GM13977 (cell line): ENCODE measurements around the gene FSTL3.
"Not testable (repeated sequence)": the region's sequence is repeated elsewhere in the genome, so short reads cannot be mapped to it uniquely, and the experiment has no call there.

Experiments
- DNase-seq: peaks from one replicate; pipeline ENCODE4 v3.0.0; 2012; ENCODE audit warnings: low spot score
- CTCF ChIP-seq: IDR thresholded peaks from 2 replicates; pipeline ENCODE4 v1.5.1; 2012; ENCODE audit warnings: mild to moderate bottlenecking, control low read depth; ENCODE audit not compliant: insufficient read depth; ENCODE audit errors: extremely low read depth, missing control alignments
- in situ Hi-C: fragments of 300-500 bp; cut with MboI; formaldehyde crosslinking; loops from one replicate; pipeline ENCODE4 v1.12.0; 2022; ENCODE audit warnings: low sequenced_read_pairs, low pct_unique_long_range_greater_than_20kb, mixed read lengths, inconsistent platforms; ENCODE audit not compliant: unreplicated experiment

FSTL3 gene

GRCh38 chr19:676339-677105 lies at the start of gene FSTL3:
Gene FSTL3, plus strand, starts transcription at chr19:676392. Its CDS starts 32 bp downstream, at chr19:676424.
- no peak for DNase-seq
- no peak for TF ChIP-seq CTCF
- in situ Hi-C loops, result no loop called here

GRCh38 chr19:626566-626965 lies 49.6 kb upstream of the FSTL3 start:
- DNase-seq, in situ Hi-C loops: not testable (repeated sequence)

- TF ChIP-seq CTCF, result peak; percentile 45
- no peak for DNase-seq
- in situ Hi-C loops, result no loop called here
Measured at GRCh38 chr19:628168-628567, 48.0 kb upstream of the FSTL3 start.

GRCh38 chr19:629515-629914 lies 46.7 kb upstream of the FSTL3 start:
- in situ Hi-C loops, DNase-seq: not testable (repeated sequence)

GRCh38 chr19:629961-630714 lies 46.1 kb upstream of the FSTL3 start:
- no peak for TF ChIP-seq CTCF
- DNase-seq, result no peak
- in situ Hi-C loops, result no loop called here

GRCh38 chr19:632579-633067 lies 43.6 kb upstream of the FSTL3 start:
- in situ Hi-C loops, result no loop called here
- peak; percentile 85 for DNase-seq
- TF ChIP-seq CTCF, result no peak

GRCh38 chr19:633068-633785 lies 43.0 kb upstream of the FSTL3 start, which contains the start of gene POLRMT:
Gene POLRMT, minus strand, starts transcription at chr19:633537. Its CDS starts 25 bp downstream, at chr19:633512.
- no peak for TF ChIP-seq CTCF
- in situ Hi-C loops, result no loop called here
- peak; percentile 100 for DNase-seq
